Sigmoid colon (tissue), 7 donors: ENCODE results near the gene MAPRE2. TPM values are rescaled to one million over a fixed set of nuclear protein-coding genes. Genes with fewer than 3 reads are reported as not detected.

Experiments
- DNase-seq: peaks from one replicate; pipeline ENCODE4 v3.0.0-alpha.2; 2019
- H3K27ac ChIP-seq, 4 donors: fragments of 200-600 bp; sonication (generic); one replicate each; pipeline ENCODE4 v1.5.1; 2016 to 2019; ENCODE audit warnings: mild to moderate bottlenecking in 1 of 4
- H3K27me3 ChIP-seq, 3 donors: fragments of 200-600 bp; sonication (generic); one replicate each; pipeline ENCODE4 v1.5.1; 2019; ENCODE audit warnings: mild to moderate bottlenecking in 1 of 3
- H3K36me3 ChIP-seq, 4 donors: fragments of 200-600 bp; sonication (generic); one replicate each; pipeline ENCODE4 v1.5.1; 2016 to 2019
- H3K4me1 ChIP-seq, 4 donors: fragments of 200-600 bp; sonication (generic); one replicate each; pipeline ENCODE4 v1.5.1; 2017 to 2019
- H3K4me3 ChIP-seq, 4 donors: fragments of 200-600 bp; sonication (generic); one replicate each; pipeline ENCODE4 v1.5.1; 2017 to 2019; ENCODE audit warnings: mild to moderate bottlenecking in 2 of 4, moderate library complexity in 1 of 4
- H3K9me3 ChIP-seq, 4 donors: fragments of 200-600 bp in 3 of 4; sonication (generic) in 3 of 4; one replicate each; pipeline versions ENCODE4 v1.5.1 to v1.6.1; 2013 to 2019
- EP300 ChIP-seq, 4 donors: sonication (generic); formaldehyde crosslinking; IDR thresholded peaks; one replicate each; pipeline ENCODE4 v1.6.1; 2017; ENCODE audit warnings: antibody characterized with exemption in 4 of 4
- POLR2A ChIP-seq, 2 donors: fragments of 450-650 bp; IDR thresholded peaks; one replicate each; pipeline ENCODE4 v1.6.1; 2016; ENCODE audit warnings: antibody characterized with exemption in 2 of 2, mild to moderate bottlenecking in 2 of 2, moderate library complexity in 2 of 2
- POLR2AphosphoS5 ChIP-seq, 4 donors: sonication (generic); formaldehyde crosslinking; IDR thresholded peaks; one replicate each; pipeline ENCODE4 v1.6.1; 2017; ENCODE audit warnings: antibody characterized with exemption in 4 of 4
- WGBS, 2 donors: extraction: QIAGEN DNeasy Blood & Tissue Kit; methylation state at CpG; one replicate each; pipeline ENCODE4 v1.1.7; 2013; 5-methylcytosine and 5-hydroxymethylcytosine counted together
- intact Hi-C: fragments of 100-400 bp; cut with DNase I; formaldehyde crosslinking; loops from one replicate; pipeline ENCODE4 v1.15.1; 2023
- polyA plus RNA-seq, 3 donors: library from polyadenylated mRNA; stranded (reverse); fragments of 200-250 nt; gene quantifications; one replicate each; pipeline ENCODE4 v1.2.3, GENCODE V29; 2013
- total RNA-seq, 4 donors: library from RNA; depleted of rRNA; stranded (reverse); fragments of >200 nt; gene quantifications; one replicate each; pipeline ENCODE4 v1.1.0, GENCODE V29; 2016
- TF ChIP-seq, protein P1 (sequence below), 4 experiments: fragments of 450-650 bp in 3 of 4; fragments of 200-600 bp in 1 of 4; IDR thresholded peaks; one replicate each; pipeline ENCODE4 v1.5.1; 2016 to 2019; ENCODE audit warnings: antibody characterized with exemption in 4 of 4, mild to moderate bottlenecking in 3 of 4, moderate library complexity in 2 of 4
- donor health status: healthy with polysubstance abuse.
- donor health status: Bipolar disorder and iron deficiency.
- donor health status: healthy.

Gene MAPRE2
- total and polyA plus RNA-seq, 7 donors, result 14.0 to 31.6 (median 21.0) TPM

DNA sequence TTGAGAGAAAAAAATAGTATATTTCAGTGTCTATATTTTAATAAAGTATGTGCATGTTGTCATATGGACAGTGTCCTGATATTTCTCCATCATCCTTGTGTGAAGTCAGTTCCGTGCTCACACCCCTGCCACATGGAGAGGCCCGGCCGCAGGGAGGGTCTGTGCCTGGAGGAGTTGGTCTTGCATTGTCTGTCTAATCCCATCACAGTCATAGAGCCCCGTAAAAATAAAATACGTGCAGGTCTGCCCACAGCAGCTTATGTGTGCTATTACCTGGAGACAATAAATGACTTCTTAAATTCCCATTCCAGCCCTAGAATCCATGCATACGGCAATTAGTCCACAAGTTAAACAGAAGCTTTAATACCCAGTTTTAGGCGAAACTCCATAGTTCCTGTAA lies 20.1 kb downstream of the MAPRE2 start:
- Histone ChIP-seq H3K4me3 (no peak overlapping the region), H3K4me1 (peaks cover 0 to 28% (median 7%) of the 10 kb centered on the region in 4 donors), H3K9me3 (no peaks in the 10 kb centered on the region), H3K36me3 (no peaks in the 10 kb centered on the region), H3K27me3 (no peaks in the 10 kb centered on the region), H3K27ac (no peak overlapping the region)
- TF ChIP-seq POLR2AphosphoS5 (IDR thresholded peaks at IDR 0.05) (no peak), EP300 (IDR thresholded peaks at IDR 0.05) (no peak), POLR2A (IDR thresholded peaks at IDR 0.05) (no peak)
- TF ChIP-seq, protein P1, sequence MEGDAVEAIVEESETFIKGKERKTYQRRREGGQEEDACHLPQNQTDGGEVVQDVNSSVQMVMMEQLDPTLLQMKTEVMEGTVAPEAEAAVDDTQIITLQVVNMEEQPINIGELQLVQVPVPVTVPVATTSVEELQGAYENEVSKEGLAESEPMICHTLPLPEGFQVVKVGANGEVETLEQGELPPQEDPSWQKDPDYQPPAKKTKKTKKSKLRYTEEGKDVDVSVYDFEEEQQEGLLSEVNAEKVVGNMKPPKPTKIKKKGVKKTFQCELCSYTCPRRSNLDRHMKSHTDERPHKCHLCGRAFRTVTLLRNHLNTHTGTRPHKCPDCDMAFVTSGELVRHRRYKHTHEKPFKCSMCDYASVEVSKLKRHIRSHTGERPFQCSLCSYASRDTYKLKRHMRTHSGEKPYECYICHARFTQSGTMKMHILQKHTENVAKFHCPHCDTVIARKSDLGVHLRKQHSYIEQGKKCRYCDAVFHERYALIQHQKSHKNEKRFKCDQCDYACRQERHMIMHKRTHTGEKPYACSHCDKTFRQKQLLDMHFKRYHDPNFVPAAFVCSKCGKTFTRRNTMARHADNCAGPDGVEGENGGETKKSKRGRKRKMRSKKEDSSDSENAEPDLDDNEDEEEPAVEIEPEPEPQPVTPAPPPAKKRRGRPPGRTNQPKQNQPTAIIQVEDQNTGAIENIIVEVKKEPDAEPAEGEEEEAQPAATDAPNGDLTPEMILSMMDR (IDR thresholded peaks at IDR 0.05), result no peak
- DNase-seq, result no peak
- WGBS, 2 donors, result 89 to 95% methylated on average over 7 of the region's 7 CpGs
- intact Hi-C loops, result no loop called here

DNA sequence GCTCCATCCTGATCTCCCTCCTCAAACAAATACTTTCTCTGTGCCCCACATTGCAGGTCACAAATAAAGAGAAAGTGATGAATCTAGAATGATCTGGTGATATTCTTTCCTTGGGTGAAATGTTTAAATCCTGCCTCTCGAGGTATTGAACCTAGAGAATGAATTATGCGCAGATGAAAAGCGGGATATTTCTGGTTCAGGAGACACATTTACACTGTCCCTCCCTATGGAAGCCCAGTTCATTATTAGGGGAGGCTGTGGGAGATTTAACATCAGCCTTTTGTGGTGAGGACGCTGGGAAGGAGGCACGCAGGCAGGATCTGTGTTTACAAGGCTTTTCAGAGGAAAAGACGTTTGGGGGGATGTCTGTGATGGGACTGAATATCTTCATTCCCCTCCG lies 20.6 kb downstream of the MAPRE2 start:
- Histone ChIP-seq H3K9me3 (no peaks in the 10 kb centered on the region), H3K4me3 (no peak overlapping the region), H3K27me3 (no peaks in the 10 kb centered on the region), H3K36me3 (no peaks in the 10 kb centered on the region), H3K4me1 (peaks cover 0 to 28% (median 7%) of the 10 kb centered on the region in 4 donors), H3K27ac (no peak overlapping the region)
- intact Hi-C loops, result no loop called here
- DNase-seq, result no peak
- TF ChIP-seq, protein P1 (IDR thresholded peaks at IDR 0.05), result no peak
- TF ChIP-seq POLR2AphosphoS5 (IDR thresholded peaks at IDR 0.05) (no peak), EP300 (IDR thresholded peaks at IDR 0.05) (no peak), POLR2A (IDR thresholded peaks at IDR 0.05) (no peak)
- 90 to 92% methylated on average over 7 of the region's 7 CpGs for WGBS, 2 donors

DNA sequence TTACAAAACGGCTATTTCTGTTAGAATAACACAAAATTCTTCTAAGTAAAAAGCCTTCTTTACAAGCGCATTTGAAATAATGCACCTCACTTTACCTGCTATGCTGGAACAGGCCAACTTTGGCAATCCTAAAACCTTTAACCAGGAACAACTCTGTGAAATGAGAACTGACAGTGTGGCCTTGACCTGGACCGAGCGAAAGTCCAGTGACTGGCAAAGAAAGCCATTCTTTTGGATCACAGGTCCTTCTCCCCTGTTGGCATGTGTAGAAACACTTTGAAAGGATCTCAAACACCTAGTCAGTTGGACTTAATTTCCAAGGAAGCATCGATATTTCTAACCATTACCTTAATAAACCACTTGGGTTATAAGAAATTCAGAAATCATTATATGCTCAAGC lies 21.2 kb downstream of the MAPRE2 start:
- Histone ChIP-seq H3K9me3 (no peaks in the 10 kb centered on the region), H3K4me3 (no peak overlapping the region), H3K36me3 (no peaks in the 10 kb centered on the region), H3K27ac (no peak overlapping the region), H3K4me1 (peaks cover 0 to 28% (median 7%) of the 10 kb centered on the region in 4 donors), H3K27me3 (no peaks in the 10 kb centered on the region)
- whole genome bisulfite sequencing, 2 donors, result 93 to 95% methylated on average over 5 of the region's 5 CpGs
- intact Hi-C loops, result no loop called here
- no peak for TF ChIP-seq POLR2AphosphoS5 (IDR thresholded peaks at IDR 0.05)
- no peak for DNase-seq

DNA sequence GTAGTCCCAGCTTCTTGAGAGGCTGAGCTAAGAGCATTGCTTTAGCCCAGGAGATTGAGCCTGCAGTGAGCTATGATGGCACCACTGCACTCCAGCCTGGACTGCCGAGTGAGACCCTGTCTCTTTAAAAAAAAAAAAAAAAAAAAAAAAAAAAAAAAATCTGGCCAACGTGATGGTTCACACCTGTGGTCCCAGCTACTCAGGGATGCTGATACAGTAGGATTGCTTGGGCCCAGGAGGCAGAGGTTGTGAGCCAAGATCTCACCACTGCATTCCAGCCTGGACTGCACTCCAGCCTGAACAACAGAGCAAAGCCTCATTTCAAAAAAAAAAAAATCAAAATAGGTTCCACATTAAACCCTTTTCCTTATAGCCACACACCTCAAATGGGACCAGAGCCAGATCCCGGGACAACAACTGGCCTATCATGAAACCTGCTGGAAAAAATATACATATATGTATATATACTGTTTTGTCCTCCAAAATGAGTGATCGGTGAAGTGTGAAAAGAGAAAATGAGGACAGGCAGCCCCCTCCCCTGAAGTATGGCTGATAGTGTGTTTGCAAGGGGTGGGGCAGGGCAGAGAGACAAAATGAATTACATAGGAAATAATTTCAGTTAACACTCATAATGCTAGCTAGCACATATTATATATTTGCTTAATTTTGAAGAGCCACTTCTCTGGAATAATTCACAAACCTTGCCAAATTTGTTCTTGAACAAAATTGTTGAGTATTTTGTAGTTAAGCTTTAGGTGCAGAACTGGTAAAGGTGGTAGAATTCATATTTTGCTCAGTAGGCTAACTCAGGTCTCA lies 22.9 kb downstream of the MAPRE2 start:
- Histone ChIP-seq H3K4me1 (peaks cover 0 to 12% (median 7%) of the 10 kb centered on the region in 4 donors), H3K9me3 (no peaks in the 10 kb centered on the region), H3K36me3 (no peaks in the 10 kb centered on the region), H3K27ac (no peak overlapping the region), H3K4me3 (no peak overlapping the region), H3K27me3 (no peaks in the 10 kb centered on the region)
- TF ChIP-seq, protein P1 (IDR thresholded peaks at IDR 0.05), result no peak
- TF ChIP-seq POLR2A (IDR thresholded peaks at IDR 0.05) (no peak), POLR2AphosphoS5 (IDR thresholded peaks at IDR 0.05) (no peak), EP300 (IDR thresholded peaks at IDR 0.05) (no peak)
- 31 to 73% methylated on average over 4 of the region's 4 CpGs for WGBS, 2 donors
- intact Hi-C loops, result no loop called here
- no peak for DNase-seq

DNA sequence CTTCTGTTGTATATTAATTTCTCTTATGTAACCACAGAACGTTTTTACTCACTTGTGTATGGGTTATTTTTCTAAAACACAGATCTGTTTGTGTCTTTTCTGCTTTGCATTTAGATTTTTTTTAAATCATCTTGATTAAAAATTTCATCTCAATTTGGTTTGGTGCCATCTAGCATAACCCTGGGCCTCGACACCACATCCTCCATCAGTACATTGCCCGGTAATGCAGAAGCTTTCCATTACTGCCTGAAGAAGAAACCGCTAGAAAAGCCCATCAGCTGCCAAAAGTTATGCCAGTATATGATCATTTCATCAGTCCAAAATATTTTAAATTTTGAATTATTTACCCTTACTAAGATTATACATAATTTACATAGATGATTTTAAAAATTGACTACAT lies 26.2 kb downstream of the MAPRE2 start:
- WGBS, 2 donors, result 67 to 75% methylated on average over 4 of the region's 4 CpGs
- intact Hi-C loops, result no loop called here

More for the DNA sequence above, 26.2 kb downstream of the MAPRE2 start:
- DNase-seq, result no peak
- Histone ChIP-seq H3K27me3 (no peaks in the 10 kb centered on the region), H3K36me3 (peaks cover 0 to 10% (median 0%) of the 10 kb centered on the region in 4 donors), H3K4me3 (no peak overlapping the region), H3K9me3 (no peaks in the 10 kb centered on the region), H3K27ac (no peak overlapping the region), H3K4me1 (peaks cover 0 to 3% (median 0%) of the 10 kb centered on the region in 4 donors)
- no peak for TF ChIP-seq POLR2A (IDR thresholded peaks at IDR 0.05)
- TF ChIP-seq POLR2AphosphoS5 (IDR thresholded peaks at IDR 0.05), result no peak
- TF ChIP-seq, protein P1 (IDR thresholded peaks at IDR 0.05), result no peak
- no peak for TF ChIP-seq EP300 (IDR thresholded peaks at IDR 0.05)
